ENCODE data around the gene NCBP3.
"Not testable (repeated sequence)": the region's sequence is repeated elsewhere in the genome, so short reads cannot be mapped to it uniquely, and the experiment has no call there.

NCBP3 gene

DNA sequence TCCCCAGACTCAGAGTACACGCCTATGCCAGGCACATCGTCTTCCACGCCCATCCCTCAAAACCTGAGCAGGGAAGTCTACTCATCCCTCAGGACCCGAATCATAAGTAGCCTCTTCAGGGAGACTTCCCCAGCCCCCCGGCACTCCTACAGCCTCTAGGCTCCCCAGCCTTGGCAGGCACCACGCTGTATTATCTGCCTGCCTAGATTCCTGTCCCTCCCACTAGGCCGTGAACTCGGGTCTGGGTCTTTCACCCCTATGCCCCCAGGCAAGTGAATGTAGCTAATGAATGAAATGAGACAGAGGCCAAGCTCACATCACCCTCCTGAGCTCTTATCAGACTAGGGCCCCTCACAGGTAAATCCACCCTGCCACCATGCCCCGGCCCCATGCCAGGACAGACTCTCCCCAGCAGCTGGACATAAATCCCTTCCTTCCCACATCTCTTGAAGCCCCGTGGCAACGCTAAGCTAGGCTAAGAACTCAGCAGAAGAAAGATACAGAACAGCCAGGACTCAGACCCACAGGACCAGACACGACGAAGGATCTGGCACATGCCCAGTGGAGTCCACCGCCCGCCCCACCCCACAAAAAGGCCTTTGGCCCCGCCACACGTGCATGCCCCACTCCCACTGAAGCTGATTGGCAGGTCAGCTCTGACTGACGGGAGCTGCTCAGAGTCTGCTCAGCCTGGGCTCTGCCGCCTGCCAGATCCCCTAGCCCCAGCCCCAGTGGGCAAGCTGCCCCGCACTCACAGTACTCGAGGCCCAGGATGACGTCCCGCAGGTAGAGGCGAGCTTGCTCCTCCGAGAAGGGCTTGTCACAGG is 33.8 kb upstream of the NCBP3 start:
- no peak for DNase-seq

DNA sequence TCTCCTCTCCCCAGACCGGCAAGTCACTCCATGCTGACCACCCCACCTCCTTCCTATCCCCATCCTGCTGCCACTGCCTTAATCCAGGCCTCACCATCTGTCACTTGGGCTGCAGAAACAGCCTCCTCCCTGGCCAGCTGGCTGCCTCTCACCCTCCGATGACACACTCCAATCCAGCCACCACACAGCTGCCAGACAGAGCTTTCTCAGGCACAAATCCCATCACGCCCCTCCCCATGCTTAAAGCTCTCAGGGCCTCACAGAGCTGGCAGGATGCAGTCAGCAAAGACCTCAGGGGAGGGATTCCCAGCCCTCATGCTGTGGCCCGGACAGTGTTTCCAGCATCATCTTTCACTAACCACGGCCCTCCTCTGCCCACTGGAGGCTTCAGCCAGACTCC is 33.1 kb upstream of the NCBP3 start:
- no peak for DNase-seq

DNA sequence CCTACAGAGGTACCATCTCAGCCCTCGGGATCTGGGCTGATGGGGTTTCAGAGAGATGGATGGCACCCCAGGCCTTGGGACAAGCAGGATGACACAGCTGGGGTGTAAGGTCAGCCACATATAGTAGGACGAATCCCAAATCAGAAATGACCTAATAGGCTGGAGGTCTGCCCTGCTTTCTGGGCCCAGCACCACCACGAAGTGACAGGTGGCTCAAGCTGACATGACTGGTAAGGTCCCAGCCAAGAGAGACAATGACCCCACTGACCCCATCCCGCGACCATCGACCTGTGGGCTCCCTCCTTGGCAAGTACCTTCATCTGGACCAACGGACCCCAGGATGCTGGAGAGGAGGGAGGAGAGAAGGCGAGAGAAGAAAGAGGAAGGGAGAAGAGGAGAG is 31.2 kb upstream of the NCBP3 start:
- DNase-seq: no peak

DNA sequence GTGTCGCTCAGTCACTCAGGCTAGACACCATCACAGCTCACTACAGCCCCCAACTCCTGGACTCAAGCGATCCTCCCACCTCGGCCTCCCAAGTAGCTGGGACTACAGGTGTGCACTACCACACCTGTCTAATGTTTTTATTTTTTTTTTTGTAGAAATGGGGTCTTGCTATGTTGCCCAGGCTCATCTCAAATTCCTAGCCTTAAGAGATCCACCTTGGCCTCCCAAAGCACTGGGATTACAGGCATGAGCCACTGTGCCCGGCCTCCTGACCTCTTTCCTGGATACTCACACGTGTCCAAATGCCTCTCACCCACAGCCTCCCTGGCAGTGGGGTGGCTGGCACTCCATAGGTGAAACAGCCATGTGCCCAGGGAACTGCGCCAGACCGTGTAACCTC is 29.3 kb upstream of the NCBP3 start:
- DNase-seq: no peak

DNA sequence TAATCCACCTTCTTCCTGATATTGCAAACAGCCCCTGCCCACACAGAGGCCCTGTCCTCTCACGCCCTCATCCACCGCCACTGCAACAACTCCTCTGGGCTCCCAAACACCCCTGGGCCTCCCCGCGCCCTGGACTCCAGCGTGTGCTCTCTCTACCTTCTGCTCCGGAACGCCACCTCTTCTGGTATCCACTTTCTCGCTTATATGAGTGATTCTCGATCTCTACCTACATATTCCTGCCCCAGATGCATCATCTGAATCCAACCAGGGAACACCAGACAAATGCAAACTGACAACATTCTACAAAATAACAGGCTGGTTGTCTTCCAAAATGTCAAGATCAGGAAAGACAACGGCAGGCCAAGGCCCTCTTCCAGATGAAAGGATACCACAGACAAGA is 27.8 kb upstream of the NCBP3 start:
- DNase-seq: no peak

DNA sequence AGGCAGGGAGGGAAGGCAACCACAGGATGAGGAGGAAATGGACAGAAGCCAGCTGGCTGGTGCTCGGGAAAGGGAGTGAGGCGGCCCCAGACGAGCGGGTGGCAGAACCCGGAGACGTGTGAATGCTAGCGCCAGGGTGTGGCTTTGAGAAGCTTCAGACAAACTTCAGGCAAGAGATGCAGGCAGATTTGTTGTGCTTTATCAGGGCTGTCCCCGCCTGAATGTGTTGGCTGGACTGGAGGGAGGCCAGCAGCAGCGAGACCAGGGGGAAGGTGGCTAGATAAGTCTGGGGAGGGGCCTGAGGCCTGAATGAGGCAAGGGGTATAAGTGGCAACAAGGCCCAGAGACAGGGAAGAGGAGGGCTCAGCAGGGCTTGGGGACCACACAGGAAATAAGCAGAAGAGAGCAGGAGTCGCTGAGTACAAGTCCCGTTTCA is 24.8 kb upstream of the NCBP3 start:
- DNase-seq: no peak

DNA sequence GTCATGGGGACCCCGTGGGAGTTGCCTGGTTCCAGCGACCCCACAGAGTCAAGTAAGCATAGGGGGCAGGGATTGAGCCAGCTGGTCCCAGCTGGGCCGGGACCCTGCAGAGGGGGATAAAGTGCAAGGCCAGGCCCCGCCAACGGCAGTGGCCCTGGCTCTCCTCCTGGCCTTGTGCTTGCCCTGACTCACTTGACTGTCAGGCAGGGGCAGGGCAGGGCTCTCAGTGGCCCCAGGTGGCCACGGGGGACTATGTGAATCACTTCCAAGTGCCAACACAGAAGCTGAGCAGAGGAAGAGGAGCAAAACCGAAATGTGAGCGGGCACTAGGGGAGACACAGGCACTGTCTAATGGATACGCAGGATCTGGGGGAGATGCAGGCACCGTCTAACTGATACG is 21.6 kb upstream of the NCBP3 start:
- no peak for DNase-seq

DNA sequence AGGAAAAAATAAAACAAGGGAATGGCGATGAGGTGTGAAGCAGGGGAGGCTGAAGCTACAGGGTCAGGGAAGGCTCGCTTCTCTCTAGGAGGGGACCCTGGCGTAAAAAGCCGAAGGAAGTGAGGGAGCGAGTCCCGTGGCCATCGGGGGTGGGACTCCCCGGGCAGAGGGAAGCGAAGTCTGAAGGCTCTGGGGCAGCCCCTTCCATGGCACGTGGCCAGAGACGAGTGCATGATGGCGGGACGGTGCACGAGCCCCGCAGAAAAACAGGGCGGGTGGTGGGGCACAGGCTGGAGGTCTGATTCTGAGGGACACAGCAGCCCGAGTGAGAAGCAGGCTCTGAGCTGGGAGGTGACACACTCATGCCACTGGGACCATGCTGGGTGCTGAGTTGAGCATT is 21.1 kb upstream of the NCBP3 start:
- DNase-seq: no peak

DNA sequence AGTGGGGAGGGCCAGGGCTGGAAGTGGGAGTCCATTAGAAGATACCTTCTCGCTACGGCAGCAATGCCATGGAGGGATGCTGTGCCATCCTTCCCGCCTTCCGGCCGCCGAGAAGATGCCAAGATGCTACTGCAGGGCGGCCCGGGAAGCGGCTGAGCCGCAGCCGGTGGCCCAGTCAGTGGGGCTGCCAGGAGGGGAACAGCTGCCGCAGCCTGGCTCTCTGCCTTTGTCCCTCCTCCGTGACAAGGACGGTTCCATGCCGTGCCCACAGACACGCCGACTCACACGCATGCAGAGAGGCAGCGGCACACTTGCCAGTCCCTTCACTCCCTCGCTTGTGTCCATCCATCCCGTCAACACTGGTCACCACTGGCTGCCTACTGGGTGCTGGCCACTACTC is 20.2 kb upstream of the NCBP3 start:
- DNase-seq: no peak

DNA sequence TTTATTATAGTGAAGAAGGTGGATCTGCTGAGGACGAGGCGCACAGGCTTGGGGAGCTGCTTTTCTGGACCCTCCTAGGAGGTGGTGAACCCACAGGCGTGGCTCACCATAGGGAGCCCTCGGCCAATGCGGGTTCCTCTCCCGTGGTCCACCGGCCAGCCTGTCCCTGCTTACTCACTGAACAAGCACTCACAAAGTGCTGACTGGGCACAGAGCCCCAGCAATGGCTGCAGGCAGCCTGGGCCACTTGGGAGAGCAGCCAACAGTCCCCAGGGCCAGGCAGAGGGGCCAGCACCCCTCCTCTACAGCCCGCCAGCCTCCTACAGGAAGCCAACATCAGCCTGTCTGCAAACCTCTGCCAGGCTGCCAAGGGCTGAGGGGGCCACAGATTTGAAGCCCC is 19.1 kb upstream of the NCBP3 start:
- no peak for DNase-seq

DNA sequence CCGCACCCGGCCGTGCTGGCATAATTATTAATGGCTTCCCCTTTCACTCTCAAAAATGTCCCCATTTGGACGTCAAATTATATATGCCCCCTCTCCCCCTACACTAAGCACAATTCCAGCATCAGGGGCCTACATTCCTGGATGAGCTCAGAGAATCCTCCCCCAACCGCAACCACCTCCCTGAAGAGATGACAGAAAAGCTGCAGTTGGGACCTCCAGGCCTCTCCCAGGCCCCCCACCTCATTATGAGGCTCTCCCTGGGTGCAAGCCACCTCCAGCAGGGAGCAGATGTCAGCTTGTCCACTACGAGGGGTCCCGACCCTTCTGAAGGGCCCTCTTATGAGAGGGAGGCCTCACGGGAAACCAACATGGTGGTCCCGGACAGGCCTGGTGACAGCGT is 18.5 kb upstream of the NCBP3 start:
- no peak for DNase-seq

DNA sequence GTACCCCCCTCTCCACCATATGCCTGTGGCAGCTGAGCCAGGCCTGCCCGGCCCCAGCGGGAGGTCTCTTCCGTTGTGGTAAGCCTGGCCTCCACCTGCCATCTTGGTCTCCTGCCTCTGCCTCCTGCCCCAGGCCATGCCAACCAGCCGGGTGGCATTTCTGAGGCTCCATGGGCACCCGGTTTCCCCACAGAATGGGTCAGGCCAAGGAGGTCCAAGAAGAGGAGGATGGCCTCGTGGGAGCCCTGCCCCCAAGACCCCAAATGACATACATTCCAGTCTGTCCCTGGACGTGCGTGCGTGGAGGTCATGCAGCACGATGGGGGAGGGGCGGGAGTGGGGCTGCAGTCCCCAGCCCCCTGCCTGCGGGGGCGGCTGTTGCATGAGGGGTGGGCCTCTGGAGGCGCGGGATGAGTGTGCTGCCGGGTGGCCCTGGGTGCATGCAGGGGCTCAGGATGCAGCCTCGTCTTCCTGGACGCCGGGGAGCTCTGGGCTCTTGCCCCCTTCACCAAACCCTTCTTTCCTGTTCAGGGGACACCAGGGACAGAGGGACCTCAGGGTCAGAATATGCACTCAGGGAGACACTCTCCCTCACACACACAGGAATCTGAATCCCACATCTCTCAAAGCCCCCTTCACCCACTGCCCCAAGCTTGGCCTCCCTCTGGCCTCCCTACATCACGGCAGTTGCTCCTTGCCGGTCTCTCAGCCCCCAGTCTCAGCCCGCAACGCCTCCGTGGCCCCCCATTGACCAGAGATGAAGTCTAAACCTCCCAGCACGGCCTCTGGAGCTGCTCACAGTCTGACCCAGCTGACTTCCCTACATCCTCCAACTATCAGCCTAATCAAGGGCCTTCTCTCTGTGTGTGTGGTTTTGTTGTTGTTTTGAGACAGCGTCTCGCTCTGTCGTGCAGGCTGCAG is 16.0 kb upstream of the NCBP3 start:
- DNase-seq: no peak

DNA sequence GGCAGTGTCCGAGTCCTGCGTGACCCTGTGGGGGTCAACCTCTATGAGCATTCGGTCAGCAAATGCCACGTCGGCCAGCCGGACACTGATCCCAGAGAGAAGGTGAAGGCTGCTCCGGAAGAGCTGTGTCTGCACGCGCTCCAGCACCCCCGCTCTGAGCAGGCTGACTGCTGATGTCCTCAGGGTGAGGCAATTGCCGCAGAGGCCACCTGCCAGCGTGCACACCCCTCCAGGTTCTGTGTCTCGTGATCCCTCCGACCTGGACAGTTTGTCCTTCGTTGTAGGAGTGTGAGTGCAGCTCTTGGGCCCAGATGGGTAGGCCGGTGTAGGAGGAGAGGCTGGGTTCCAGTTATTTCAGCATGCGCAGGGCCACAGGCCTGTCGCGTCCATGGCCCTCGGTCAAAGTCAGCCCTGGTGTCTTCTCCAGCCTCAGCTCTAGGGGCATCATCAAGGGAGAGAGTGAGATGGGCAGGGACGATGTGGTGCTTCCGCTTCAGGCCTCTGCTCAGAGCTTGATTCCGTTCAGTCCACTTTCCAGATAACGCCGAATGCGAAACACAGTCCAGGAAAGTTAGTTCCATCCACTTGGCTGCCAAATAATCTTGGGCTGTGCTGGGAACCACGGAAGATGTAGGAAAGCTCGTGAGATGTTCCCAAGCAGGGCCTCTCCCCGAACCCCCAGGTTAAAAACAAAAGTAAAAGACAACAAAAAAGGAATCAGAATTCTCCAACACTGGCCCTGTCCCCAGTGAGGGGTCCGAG is 15.1 kb upstream of the NCBP3 start:
- no peak for DNase-seq

DNA sequence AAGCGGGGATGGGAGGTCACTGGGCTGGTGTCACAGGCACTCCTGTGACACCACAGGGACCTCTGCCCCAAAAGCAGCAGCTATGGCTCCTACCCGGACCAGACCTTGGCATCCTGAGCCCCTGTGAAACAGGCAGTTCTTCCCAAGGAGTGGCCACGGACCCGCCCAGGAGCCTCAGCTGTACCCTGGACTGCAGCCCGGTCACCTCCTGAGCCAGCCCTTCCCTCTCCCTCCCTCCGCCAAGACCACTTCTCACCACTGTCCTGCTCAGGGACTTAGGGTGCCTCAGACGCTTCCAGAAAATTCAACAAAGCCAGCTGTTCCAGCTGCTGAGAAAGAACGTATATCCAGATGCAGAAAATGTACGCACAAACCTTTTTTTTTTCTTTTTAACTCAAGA is 13.9 kb upstream of the NCBP3 start:
- DNase-seq: no peak

DNA sequence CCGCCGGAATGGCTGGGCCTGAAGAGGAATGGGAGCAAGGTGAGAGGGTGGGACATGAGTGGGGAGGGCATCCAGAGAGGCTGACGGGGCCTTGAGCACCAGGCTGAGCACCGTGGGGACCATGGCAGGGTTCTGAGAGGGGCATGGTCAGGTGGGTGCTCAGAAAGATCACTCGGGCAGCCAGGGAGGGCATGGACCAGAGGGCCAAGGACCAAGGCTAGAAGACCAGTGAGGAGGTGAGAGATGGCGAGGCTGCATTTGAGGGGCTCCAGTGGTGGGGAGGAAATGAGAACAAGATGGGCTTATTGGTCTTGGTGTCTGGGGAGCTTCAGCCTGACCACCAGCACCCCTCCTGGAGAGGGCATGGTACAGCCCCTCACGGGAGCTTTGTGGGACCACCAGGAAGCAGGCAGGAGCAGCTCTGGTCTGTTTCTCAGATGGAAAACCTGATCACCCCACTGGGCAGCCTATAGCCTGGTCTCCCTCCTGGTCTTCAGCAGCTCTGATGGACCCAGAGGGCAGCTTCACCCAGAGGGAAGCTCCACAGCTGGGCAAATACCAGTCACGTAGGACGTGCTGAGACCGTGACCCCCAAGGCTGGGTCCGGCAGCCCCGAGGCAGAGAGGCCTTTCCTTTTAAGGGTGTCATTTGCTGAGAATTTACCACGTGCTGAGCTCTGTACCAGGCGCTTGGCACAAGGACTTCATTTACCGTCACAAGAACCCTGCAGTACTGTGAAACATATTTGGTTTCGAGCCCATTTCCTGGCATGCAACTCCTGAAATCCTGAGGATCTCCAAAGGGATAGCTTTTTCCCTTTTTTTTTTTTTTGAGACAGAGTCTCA is 11.4 kb upstream of the NCBP3 start:
- DNase-seq: no peak

DNA sequence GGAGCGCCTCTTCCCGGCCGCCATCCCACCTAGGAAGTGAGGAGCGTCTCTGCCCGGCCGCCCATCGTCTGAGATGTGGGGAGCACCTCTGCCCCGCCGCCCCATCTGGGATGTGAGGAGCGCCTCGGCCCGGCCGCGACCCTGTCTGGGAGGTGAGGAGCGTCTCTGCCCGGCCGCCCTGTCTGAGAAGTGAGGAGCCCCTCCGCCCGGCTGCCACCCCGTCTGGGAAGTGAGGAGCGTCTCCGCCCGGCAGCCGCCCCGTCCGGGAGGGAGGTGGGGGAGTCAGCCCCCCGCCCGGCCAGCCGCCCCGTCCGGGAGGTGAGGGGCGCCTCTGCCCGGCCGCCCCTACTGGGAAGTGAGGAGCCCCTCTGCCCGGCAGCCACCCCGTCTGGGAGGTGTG is 8.2 kb upstream of the NCBP3 start:
- not testable (repeated sequence) for DNase-seq

DNA sequence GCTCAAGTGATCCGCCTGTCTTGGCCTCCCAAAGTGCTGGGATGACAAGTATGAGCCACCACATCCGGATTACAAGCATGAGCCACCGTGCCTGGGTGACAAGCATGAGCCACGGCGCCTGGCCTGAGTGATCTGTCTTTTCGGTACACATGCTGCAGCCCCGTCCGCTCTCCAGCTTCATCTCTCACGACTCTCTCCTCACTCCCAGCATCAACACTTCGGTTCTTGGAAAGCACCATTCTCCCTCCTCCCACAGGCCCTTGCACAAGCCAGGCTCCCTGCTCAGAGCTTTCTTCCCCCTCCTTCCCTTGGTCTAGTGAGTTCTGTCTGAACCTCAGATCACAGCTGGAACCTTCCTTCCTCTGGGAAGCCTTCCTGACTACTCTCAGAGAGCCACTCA is 6.5 kb upstream of the NCBP3 start:
- DNase-seq: no peak

DNA sequence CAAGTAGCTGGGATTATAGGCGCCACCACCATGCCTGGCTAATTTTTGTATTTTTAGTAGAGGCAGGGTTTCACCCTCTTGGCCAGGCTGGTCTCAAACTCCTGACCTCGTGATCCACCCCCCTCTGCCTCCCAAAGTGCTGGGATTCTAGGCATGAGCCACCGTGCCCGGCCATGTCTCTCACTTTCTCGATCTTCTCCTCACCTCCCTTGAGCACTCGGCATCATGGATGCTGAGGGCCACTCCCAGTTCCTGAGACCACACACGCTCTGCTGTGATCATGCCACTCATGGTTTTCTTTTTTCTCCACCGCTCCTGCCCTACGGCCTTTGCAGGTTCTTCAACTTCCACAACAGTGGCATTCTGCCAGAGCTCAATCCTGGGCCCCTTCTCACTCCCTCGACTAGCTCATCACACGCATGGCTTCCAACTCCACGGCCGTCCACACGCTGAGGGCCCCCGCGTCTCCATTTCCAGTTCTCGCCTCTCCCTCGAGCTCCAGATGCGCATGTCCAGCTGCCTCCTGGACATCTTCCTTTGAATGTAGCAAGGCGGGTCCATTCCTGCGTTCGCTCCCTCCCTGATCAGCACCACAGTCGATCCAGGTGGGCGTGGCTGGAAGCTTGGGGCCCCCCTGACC is 5.5 kb upstream of the NCBP3 start:
- no peak for DNase-seq

DNA sequence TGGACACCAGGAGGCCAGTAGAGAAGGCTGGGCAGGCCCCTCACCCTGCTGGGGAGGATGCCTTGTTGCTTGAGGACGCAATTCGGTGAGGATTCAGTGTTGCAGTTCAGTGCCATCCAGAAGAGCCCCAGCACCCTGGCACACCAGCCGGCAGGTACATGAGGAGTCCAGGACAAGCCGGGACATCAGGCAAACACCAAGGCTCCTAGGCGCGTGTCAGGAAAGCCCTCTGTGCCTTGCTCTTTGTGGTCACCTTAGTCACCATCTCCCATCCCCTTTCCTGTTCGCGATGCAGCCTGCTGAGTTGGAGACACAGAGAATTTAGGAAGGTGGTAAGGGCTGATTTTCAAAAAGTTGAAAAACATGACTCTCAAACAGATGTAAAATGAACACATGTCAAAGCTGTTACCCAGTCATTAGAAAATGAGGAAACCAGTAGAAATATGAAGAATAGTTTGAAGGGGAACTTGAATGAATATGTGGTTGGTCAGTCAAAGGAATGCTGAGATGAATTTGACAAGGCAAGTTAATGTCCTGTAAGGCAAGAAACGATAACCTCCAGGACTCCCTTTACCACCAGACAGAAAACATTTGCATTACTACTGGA is 2.3 kb upstream of the NCBP3 start:
- no peak for DNase-seq

DNA sequence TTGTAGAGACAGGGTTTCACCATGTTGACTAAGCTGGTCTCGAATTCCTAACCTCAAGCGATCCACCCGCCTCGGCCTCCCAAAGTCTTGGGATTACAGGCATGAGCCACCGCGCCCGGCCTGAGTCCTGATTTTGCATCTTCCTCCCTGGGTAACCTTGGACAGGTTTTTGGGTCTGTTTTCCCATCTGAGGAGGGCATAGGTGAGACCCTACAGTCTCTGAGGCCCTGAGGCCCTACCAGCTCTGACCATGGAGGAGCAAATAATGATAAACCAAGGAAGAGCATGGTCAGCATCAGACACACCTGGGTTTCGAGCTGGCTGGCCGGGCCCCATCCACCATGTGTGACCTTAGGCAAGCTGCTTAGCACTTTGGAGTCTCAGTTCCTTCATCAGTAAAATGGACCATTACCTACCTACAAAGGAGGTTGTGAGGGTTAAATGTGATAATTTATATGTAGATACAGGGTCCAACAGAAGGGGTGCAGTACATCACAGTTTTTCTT is 1.2 kb upstream of the NCBP3 start:
- DNase-seq: no peak

DNA sequence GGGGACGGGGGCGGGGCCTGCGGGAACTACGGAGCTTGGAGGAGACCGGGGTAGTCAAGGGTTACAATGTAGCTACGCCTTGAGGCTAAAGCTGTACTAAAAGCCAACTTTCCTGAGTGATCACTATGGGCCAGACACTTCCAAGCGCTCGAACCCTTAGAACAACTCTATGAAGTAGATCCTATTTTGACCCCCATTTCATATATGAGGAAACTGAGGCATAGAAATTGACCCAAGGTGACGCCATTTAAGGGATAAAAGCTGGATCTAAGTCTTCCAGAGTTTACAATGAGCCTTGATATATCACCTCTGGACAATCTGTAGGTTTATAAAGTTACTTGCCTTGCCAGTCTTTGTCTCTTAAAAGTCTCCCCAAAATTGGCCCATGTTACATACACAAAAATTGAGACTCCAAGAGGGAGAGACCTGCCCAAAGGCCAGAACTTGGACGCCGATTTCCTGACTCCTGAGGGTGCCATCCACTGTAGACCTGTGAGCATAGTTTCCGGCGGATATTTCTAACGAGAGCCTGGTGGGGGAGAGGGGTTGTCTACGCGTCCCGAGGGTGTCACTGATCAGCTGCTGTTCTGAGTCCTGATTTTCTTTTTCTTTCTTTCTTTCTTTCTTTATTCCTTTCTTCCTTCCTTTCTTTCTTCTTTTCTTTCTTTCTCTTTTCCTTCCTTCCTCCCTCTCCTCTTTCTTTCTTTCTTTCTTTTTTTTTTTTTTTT is 555 bp upstream of the NCBP3 start:
- no peak for DNase-seq
